ENCODE results near the gene GALNT6. TPM values are rescaled to one million over a fixed set of nuclear protein-coding genes. Genes with fewer than 3 reads are reported as not detected.

GALNT6 gene
- total and polyA plus RNA-seq, 9 of the 15 experiments (the other 6 are each of a cell fraction or from before 2014, with no cell fraction given) = 1.5 to 8.6 (median 5.1) TPM

DNA sequence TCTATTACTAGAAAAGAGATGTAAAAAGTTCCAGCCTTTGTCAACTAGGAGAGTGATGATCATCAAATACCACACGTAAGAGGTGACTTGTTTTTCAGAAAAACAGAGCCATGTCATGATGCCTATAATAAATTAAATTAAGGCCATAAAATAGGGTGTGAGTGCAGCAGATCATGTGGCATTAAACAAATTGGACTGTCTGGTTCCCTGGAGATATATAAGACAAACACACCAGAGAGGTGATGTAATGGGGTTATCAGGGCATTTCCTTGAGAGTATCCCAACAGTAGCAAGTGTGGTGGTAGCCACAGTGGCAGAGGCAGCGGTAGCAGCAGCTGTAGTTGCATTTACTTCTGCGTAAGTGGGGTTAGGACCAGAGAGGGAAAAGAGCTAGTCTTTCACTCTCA, 14.6 kb upstream of the GALNT6 start (continued):
- TF ChIP-seq RBM14 (IDR thresholded peaks at IDR 0.05; ENCODE audit: borderline replicate concordance, insufficient read depth, low read depth, low read length) = no peak
- TF ChIP-seq, protein P1, sequence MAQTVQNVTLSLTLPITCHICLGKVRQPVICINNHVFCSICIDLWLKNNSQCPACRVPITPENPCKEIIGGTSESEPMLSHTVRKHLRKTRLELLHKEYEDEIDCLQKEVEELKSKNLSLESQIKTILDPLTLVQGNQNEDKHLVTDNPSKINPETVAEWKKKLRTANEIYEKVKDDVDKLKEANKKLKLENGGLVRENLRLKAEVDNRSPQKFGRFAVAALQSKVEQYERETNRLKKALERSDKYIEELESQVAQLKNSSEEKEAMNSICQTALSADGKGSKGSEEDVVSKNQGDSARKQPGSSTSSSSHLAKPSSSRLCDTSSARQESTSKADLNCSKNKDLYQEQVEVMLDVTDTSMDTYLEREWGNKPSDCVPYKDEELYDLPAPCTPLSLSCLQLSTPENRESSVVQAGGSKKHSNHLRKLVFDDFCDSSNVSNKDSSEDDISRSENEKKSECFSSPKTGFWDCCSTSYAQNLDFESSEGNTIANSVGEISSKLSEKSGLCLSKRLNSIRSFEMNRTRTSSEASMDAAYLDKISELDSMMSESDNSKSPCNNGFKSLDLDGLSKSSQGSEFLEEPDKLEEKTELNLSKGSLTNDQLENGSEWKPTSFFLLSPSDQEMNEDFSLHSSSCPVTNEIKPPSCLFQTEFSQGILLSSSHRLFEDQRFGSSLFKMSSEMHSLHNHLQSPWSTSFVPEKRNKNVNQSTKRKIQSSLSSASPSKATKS (CRISPR knock-in tag; IDR thresholded peaks at IDR 0.05) = no peak
- TF ChIP-seq HMG20B (CRISPR knock-in tag; IDR thresholded peaks at IDR 0.05) = no peak
- TF ChIP-seq KDM4B (IDR thresholded peaks at IDR 0.05; ENCODE audit: borderline replicate concordance in 2 of 2, low read depth in 1 of 2) = no peak
- TF ChIP-seq TBL1XR1 (IDR thresholded peaks at IDR 0.05; ENCODE audit: low read length in 2 of 2) = no peak
- TF ChIP-seq ZNF445 (CRISPR knock-in tag; IDR thresholded peaks at IDR 0.05; ENCODE audit: low read depth) = no peak

- no peaks in the 10 kb centered on the region for H4K20me1 ChIP-seq (replicated peaks; ENCODE audit: control insufficient read depth, insufficient read depth, low read length)
- no peak overlapping the region for H3K4me3 ChIP-seq
- peaks cover 2 to 5% of the 10 kb centered on the region in 2 experiments; a peak in 2 of 5 replicates for H3K4me1 ChIP-seq (replicated peaks in 1 of 2; ENCODE audit: control insufficient read depth in 2 of 2, insufficient read depth in 2 of 2, low read length in 2 of 2)
- ATAC-seq (no peak), DNase-seq (ENCODE audit: extremely low read depth in 1 of 4, low spot score in 3 of 4) (no peak), FAIRE-seq (no peak)
- BruUV-seq (replicated peaks) = no TSS peak
- H3K27me3 ChIP-seq (ENCODE audit: control insufficient read depth in 2 of 2, insufficient read depth in 2 of 2, low read length in 2 of 2) = peaks cover under 1 to 7% of the 10 kb centered on the region in 2 experiments; a peak in 3 of 5 replicates
- in situ Hi-C loops (cut with MboI) (loop anchor here (25.0 kb wide), 1 partner anchor 608 kb away; the partner anchor contains the start of gene TAMALIN), intact Hi-C loops (cut with micrococcal nuclease) (no loop called here)
- TF ChIP-seq MECOM (CRISPR knock-in tag; IDR thresholded peaks at IDR 0.05) (no peak), PREB (CRISPR knock-in tag; IDR thresholded peaks at IDR 0.05) (no peak), HMG20A (CRISPR knock-in tag; conservative IDR thresholded peaks at IDR 0.05) (no peak), ZNF41 (CRISPR knock-in tag; conservative IDR thresholded peaks at IDR 0.05) (no peak), U2AF2 (optimal IDR thresholded peaks at IDR 0.05; ENCODE audit: low read depth, low read length) (no peak), ZNF766 (CRISPR knock-in tag; conservative IDR thresholded peaks at IDR 0.05) (no peak), ETV5 (CRISPR knock-in tag; IDR thresholded peaks at IDR 0.05; ENCODE audit: low read depth) (no peak), ZNF263 (CRISPR knock-in tag; IDR thresholded peaks at IDR 0.05; ENCODE audit: borderline replicate concordance) (no peak)
- TF ChIP-seq, protein P2, sequence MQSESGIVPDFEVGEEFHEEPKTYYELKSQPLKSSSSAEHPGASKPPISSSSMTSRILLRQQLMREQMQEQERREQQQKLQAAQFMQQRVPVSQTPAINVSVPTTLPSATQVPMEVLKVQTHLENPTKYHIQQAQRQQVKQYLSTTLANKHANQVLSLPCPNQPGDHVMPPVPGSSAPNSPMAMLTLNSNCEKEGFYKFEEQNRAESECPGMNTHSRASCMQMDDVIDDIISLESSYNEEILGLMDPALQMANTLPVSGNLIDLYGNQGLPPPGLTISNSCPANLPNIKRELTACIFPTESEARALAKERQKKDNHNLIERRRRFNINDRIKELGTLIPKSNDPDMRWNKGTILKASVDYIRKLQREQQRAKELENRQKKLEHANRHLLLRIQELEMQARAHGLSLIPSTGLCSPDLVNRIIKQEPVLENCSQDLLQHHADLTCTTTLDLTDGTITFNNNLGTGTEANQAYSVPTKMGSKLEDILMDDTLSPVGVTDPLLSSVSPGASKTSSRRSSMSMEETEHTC (IDR thresholded peaks at IDR 0.05) = no peak
- WGBS (ENCODE audit: insufficient coverage, low coverage, missing lambda C conversion rate) = 10% methylated on average over 3 of the region's 3 CpGs
- no peak overlapping the region for H2AFZ ChIP-seq (ENCODE audit: low read depth, low read length)
- H3K79me2 ChIP-seq (ENCODE audit: control insufficient read depth, insufficient read depth, low read length) = no peaks in the 10 kb centered on the region
- H3K9me1 ChIP-seq (ENCODE audit: control insufficient read depth, insufficient read depth, low read length) = no peaks in the 10 kb centered on the region
- POLR2A ChIA-PET = interaction anchor here (0.7 to 1.2 kb wide), 2 partner anchors 97 to 114 kb away, joined by 3 read pairs; no protein-coding TSS in a partner anchor
- CTCF ChIA-PET (ENCODE audit: low intra/inter-chr PET ratio) = no interaction called here
- no peak overlapping the region for H3K4me2 ChIP-seq (ENCODE audit: insufficient read depth, low read length)
- H3K27ac ChIP-seq (ENCODE audit: extremely low read depth, low read depth, low read length) = no peak overlapping the region
- H3K9me3 ChIP-seq (replicated peaks; ENCODE audit: control insufficient read depth, insufficient read depth, low read depth, low read length) = no peaks in the 10 kb centered on the region
- H3K36me3 ChIP-seq (ENCODE audit: control insufficient read depth, insufficient read depth, low read length) = no peaks in the 10 kb centered on the region
- no peak overlapping the region for H3K9ac ChIP-seq (ENCODE audit: insufficient read depth in 1 of 2, low read depth in 2 of 2, low read length in 2 of 2)
These were observed 13.4 kb upstream of the GALNT6 start for GRCh38 chr12:51404627-51405026.
